ENCODE measurements around the gene ADGRB3. TPM values are rescaled to one million over a fixed set of nuclear protein-coding genes. Genes with fewer than 3 reads are reported as not detected.

The ADGRB3 gene
- total RNA-seq, 1 donor from 2014 or later, result 1.5 TPM

- Histone ChIP-seq H3K4me1 (no peaks in the 10 kb centered on the region), H3K27ac (no peak overlapping the region), H2AFZ (replicated peaks) (no peak overlapping the region), H3K27me3 (no peaks in the 10 kb centered on the region), H3K4me3 (no peak overlapping the region), H3F3A (ENCODE audit: low read depth) (no peaks in the 10 kb centered on the region), H3K9me3 (ENCODE audit: low read depth) (no peaks in the 10 kb centered on the region), H3K9ac (no peak overlapping the region), H3K79me2 (ENCODE audit: low read depth) (no peaks in the 10 kb centered on the region), H3K36me3 (no peaks in the 10 kb centered on the region), H3K4me2 (no peak overlapping the region), H4K20me1 (ENCODE audit: low read depth) (no peaks in the 10 kb centered on the region)
- Mint-ChIP-seq H3K4me1 (no peaks in the 10 kb centered on the region), H3K27ac (no peak overlapping the region), H3K9me3 (no peaks in the 10 kb centered on the region), H3K36me3 (no peaks in the 10 kb centered on the region), H3K27me3 (ENCODE audit: insufficient read depth, low read depth) (no peaks in the 10 kb centered on the region), H3K4me3 (no peak overlapping the region)
- DNase-seq (ENCODE audit: low spot score), result no peak
- TF ChIP-seq CTCF (IDR thresholded peaks at IDR 0.05) (no peak), EZH2phosphoT487 (IDR thresholded peaks at IDR 0.05) (no peak), EZH2 (IDR thresholded peaks at IDR 0.05) (no peak)
Observed at GRCh38 chr6:68761985-68762384, 126.9 kb downstream of the ADGRB3 start.

- Histone ChIP-seq H4K20me1 (ENCODE audit: low read depth) (no peaks in the 10 kb centered on the region), H3K9me3 (ENCODE audit: low read depth) (no peaks in the 10 kb centered on the region), H3K4me3 (no peak overlapping the region), H3K79me2 (ENCODE audit: low read depth) (no peaks in the 10 kb centered on the region), H3K27me3 (no peaks in the 10 kb centered on the region), H2AFZ (replicated peaks) (no peak overlapping the region), H3K4me1 (no peaks in the 10 kb centered on the region), H3K4me2 (no peak overlapping the region), H3K36me3 (no peaks in the 10 kb centered on the region), H3K27ac (no peak overlapping the region), H3K9ac (no peak overlapping the region), H3F3A (ENCODE audit: low read depth) (no peaks in the 10 kb centered on the region)
- H3K4me3 Mint-ChIP-seq, result no peak overlapping the region
- no peaks in the 10 kb centered on the region for H3K4me1 Mint-ChIP-seq
- H3K36me3 Mint-ChIP-seq, result no peaks in the 10 kb centered on the region
- TF ChIP-seq CTCF (IDR thresholded peaks at IDR 0.05) (no peak), EZH2phosphoT487 (IDR thresholded peaks at IDR 0.05) (no peak), EZH2 (IDR thresholded peaks at IDR 0.05) (no peak)
- no peak overlapping the region for H3K27ac Mint-ChIP-seq
- peaks cover 2% of the 10 kb centered on the region for H3K27me3 Mint-ChIP-seq (ENCODE audit: insufficient read depth, low read depth)
- DNase-seq (ENCODE audit: low spot score), result no peak
- peaks cover 3% of the 10 kb centered on the region for H3K9me3 Mint-ChIP-seq
Observed at GRCh38 chr6:68771426-68771825, 136.3 kb downstream of the ADGRB3 start.

GRCh38 chr6:68774843-68775242 is 139.8 kb downstream of the ADGRB3 start:
- no peak overlapping the region for H3K27ac Mint-ChIP-seq
- no peak for DNase-seq (ENCODE audit: low spot score)
- Histone ChIP-seq H3K4me3 (no peak overlapping the region), H3K27me3 (no peaks in the 10 kb centered on the region), H3K4me2 (no peak overlapping the region), H3K9me3 (ENCODE audit: low read depth) (no peaks in the 10 kb centered on the region), H3K4me1 (no peaks in the 10 kb centered on the region), H3F3A (ENCODE audit: low read depth) (no peaks in the 10 kb centered on the region), H3K79me2 (ENCODE audit: low read depth) (no peaks in the 10 kb centered on the region), H3K27ac (no peak overlapping the region), H3K36me3 (no peaks in the 10 kb centered on the region), H2AFZ (replicated peaks) (no peak overlapping the region), H3K9ac (no peak overlapping the region), H4K20me1 (ENCODE audit: low read depth) (no peaks in the 10 kb centered on the region)
- H3K4me3 Mint-ChIP-seq, result no peak overlapping the region
- H3K4me1 Mint-ChIP-seq, result peaks cover 6% of the 10 kb centered on the region
- H3K27me3 Mint-ChIP-seq (ENCODE audit: insufficient read depth, low read depth), result peaks cover 2% of the 10 kb centered on the region
- no peaks in the 10 kb centered on the region for H3K36me3 Mint-ChIP-seq
- TF ChIP-seq CTCF (IDR thresholded peaks at IDR 0.05) (no peak), EZH2 (IDR thresholded peaks at IDR 0.05) (no peak), EZH2phosphoT487 (IDR thresholded peaks at IDR 0.05) (no peak)
- no peaks in the 10 kb centered on the region for H3K9me3 Mint-ChIP-seq

Measured in neural progenitor cell (in vitro differentiated cells).